ENCODE data around the gene WFIKKN2.

Gene WFIKKN2

GRCh38 chr17:50824429-50824828 lies 11.0 kb upstream of the WFIKKN2 start:
- TF ChIP-seq, protein P1, sequence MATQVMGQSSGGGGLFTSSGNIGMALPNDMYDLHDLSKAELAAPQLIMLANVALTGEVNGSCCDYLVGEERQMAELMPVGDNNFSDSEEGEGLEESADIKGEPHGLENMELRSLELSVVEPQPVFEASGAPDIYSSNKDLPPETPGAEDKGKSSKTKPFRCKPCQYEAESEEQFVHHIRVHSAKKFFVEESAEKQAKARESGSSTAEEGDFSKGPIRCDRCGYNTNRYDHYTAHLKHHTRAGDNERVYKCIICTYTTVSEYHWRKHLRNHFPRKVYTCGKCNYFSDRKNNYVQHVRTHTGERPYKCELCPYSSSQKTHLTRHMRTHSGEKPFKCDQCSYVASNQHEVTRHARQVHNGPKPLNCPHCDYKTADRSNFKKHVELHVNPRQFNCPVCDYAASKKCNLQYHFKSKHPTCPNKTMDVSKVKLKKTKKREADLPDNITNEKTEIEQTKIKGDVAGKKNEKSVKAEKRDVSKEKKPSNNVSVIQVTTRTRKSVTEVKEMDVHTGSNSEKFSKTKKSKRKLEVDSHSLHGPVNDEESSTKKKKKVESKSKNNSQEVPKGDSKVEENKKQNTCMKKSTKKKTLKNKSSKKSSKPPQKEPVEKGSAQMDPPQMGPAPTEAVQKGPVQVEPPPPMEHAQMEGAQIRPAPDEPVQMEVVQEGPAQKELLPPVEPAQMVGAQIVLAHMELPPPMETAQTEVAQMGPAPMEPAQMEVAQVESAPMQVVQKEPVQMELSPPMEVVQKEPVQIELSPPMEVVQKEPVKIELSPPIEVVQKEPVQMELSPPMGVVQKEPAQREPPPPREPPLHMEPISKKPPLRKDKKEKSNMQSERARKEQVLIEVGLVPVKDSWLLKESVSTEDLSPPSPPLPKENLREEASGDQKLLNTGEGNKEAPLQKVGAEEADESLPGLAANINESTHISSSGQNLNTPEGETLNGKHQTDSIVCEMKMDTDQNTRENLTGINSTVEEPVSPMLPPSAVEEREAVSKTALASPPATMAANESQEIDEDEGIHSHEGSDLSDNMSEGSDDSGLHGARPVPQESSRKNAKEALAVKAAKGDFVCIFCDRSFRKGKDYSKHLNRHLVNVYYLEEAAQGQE (IDR thresholded peaks at IDR 0.05; ENCODE audit: insufficient read depth in 1 of 2, low read depth in 2 of 2, low read length in 2 of 2): no peak
- no peak for TF ChIP-seq TAF1 (IDR thresholded peaks at IDR 0.05; ENCODE audit: borderline replicate concordance, insufficient read depth, low read length)
- no peak for TF ChIP-seq POLR2AphosphoS5 (IDR thresholded peaks at IDR 0.05; ENCODE audit: low read depth, low read length)

DNA sequence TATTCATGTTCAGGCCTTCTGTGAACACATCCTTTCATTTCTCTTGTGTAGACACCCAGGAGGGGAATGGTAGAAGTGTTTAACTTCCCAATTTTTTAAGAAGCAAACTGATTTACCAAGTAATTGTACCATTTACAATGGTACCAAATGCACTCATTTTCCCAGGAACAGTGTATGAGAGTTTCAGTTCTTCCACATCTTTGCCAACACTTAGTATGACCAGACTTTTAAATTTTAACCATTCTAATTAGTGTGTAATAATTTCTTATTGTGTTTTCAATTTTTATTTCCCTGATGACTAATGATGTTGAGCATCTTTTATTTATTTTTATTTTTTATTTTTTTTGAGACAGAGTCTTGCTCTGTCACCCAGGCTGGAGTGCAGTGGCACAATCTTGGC lies 10.2 kb upstream of the WFIKKN2 start:
- TF ChIP-seq POLR2AphosphoS5 (IDR thresholded peaks at IDR 0.05; ENCODE audit: low read depth, low read length): no peak
- no peak for TF ChIP-seq FOXP2 (optimal IDR thresholded peaks at IDR 0.05; ENCODE audit: borderline replicate concordance, extremely low read depth, extremely low read length, insufficient read depth)
- TF ChIP-seq, protein P1 (IDR thresholded peaks at IDR 0.05; ENCODE audit: insufficient read depth in 1 of 2, low read depth in 2 of 2, low read length in 2 of 2): no peak
- TF ChIP-seq TAF1 (IDR thresholded peaks at IDR 0.05; ENCODE audit: borderline replicate concordance, insufficient read depth, low read length): no peak
- no peak for TF ChIP-seq SIN3A (IDR thresholded peaks at IDR 0.05; ENCODE audit: borderline replicate concordance, insufficient read depth, low read length)

GRCh38 chr17:50828508-50829170 lies 6.7 kb upstream of the WFIKKN2 start:
- TF ChIP-seq SIN3A (IDR thresholded peaks at IDR 0.05; ENCODE audit: borderline replicate concordance, insufficient read depth, low read length): no peak
- no peak for TF ChIP-seq FOXP2 (optimal IDR thresholded peaks at IDR 0.05; ENCODE audit: borderline replicate concordance, extremely low read depth, extremely low read length, insufficient read depth)
- TF ChIP-seq, protein P1 (IDR thresholded peaks at IDR 0.05; ENCODE audit: insufficient read depth in 1 of 2, low read depth in 2 of 2, low read length in 2 of 2): no peak
- TF ChIP-seq TAF1 (IDR thresholded peaks at IDR 0.05; ENCODE audit: borderline replicate concordance, insufficient read depth, low read length): no peak
- no peak for TF ChIP-seq POLR2AphosphoS5 (IDR thresholded peaks at IDR 0.05; ENCODE audit: low read depth, low read length)

GRCh38 chr17:50829332-50829731 lies 6.1 kb upstream of the WFIKKN2 start:
- TF ChIP-seq SIN3A (IDR thresholded peaks at IDR 0.05; ENCODE audit: borderline replicate concordance, insufficient read depth, low read length) (no peak), FOXP2 (optimal IDR thresholded peaks at IDR 0.05; ENCODE audit: borderline replicate concordance, extremely low read depth, extremely low read length, insufficient read depth) (no peak), TAF1 (IDR thresholded peaks at IDR 0.05; ENCODE audit: borderline replicate concordance, insufficient read depth, low read length) (no peak), POLR2AphosphoS5 (IDR thresholded peaks at IDR 0.05; ENCODE audit: low read depth, low read length) (no peak)
- TF ChIP-seq, protein P1 (IDR thresholded peaks at IDR 0.05; ENCODE audit: insufficient read depth in 1 of 2, low read depth in 2 of 2, low read length in 2 of 2): no peak

DNA sequence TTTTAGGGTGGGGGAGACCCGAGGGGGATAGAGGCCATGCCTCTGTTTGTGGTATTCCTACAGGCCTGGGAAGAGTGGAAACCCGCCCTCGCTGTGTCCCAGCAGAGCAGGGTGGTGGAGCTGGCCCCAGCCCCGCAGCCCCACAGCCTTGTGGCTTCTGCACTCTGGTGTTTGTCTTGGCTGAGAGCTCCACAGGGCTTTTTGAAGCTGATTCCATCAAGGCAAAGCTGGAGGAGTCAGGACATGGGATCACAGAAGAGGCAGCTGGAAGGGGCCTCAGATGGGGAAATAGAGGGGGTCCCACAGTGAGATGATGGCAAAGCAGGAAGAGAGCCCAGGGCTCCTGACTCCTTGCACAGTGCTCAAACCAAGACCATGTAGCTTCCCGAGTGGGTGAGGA lies 5.0 kb upstream of the WFIKKN2 start:
- TF ChIP-seq, protein P1 (IDR thresholded peaks at IDR 0.05; ENCODE audit: insufficient read depth in 1 of 2, low read depth in 2 of 2, low read length in 2 of 2): no peak
- TF ChIP-seq FOXP2 (optimal IDR thresholded peaks at IDR 0.05; ENCODE audit: borderline replicate concordance, extremely low read depth, extremely low read length, insufficient read depth) (no peak), TAF1 (IDR thresholded peaks at IDR 0.05; ENCODE audit: borderline replicate concordance, insufficient read depth, low read length) (no peak), POLR2AphosphoS5 (IDR thresholded peaks at IDR 0.05; ENCODE audit: low read depth, low read length) (no peak), SIN3A (IDR thresholded peaks at IDR 0.05; ENCODE audit: borderline replicate concordance, insufficient read depth, low read length) (no peak)
